Limb (tissue), 2 donors: Measurements from ENCODE around the gene TMCC2.

Experiments used
- DNase-seq, 2 donors: peaks; one replicate each; pipeline ENCODE4 v3.0.0-alpha.2; 2016; ENCODE audit errors: extremely low spot score in 2 of 2

TMCC2 gene

DNA sequence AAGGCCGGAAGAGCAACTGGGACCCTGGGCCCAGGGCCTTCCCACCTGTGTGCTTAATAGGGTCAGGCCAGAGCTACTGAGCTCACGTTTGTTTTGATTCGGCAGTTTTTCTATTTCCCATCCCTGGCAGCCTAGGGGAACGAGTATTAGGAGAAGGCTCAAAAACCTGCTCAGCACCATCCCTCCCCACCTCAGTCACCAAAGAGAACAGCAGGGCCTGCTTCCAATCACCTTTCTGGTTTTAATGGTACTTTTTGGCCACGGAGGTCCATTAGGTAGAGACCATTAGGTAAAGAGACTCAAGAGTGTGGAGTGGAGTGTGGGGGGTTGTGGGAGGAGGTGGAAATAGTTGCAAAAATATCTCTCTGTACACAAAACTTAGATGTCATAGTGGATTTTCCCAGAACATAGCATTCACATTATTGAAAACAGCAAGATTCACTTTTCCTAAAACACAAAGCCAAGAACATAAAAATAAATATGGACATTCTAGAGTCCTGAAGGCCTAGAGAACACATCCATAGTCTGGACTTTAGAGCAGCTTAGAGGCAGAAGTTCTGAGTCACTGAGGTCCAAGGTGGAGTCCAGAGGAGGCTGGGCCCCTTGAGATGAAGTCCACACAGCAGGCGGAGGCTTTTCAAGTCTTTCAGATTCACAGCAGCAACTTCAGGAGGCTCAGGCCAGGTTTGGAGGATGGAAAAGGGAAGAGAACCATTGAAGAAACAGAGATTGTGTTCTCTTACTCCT is 74.3 kb downstream of the TMCC2 start:
- no peak for DNase-seq

DNA sequence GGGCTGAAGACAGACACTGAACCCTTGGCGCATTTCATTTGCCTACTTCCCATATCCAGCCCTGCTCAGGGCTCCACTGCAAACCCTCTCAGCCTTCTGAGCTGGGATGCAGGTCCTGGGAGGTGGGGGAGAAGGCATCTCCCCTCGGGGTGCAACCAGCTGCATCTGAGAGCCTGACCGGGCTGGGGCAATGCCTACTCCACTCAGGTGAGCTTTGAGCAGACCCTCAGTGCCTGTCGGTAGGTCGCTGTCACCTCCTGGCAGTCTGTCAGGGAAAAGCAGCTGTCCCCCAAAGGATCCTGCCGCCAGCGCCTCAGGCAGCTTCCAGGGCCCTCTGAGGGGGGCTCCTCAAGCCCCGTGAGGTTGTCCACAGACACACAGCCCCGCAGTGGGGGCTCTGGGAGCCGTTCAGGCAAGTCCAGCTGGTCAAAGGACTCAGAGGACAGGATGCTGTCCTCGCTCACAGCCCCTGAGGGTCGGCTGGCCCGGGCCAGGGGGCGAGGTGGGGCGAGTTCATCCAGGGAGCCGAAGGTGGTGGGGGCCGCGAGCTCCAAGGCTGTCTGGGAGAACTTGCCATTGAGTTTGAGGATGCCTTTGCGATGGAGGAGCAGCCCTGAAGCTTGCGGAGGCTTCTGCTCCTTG is 75.6 kb downstream of the TMCC2 start:
- DNase-seq = no peak

DNA sequence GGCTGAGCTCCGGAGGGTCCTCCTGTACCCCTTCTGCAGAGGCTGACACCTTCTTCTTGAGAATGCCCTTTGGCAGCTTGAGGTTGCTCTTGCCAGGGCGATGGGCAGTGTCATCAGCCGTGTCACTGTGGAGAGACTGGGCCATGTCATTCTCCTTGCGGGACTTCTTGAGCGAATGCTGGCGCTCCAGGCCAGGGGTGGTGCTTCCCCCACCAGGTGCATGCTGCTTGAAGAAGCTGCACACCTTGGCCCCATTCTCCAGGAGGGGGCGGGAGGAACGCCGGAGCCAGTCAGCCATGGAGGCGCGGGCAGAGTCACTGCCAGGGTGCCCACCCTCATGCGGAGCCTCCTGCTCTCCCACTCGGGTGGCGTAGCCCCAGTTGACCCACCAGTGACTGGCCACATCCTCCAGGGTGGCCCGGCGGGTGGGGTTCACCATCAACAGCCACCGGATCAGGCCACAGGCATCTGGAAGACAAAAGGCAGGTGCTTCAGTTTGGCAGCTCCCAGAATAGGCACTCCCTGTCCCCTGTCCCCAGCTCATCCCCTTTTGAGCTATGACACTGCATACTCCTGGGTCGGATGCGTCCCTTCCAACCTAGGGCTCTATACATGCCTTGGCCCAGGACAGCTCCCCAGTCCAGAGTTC is 76.4 kb downstream of the TMCC2 start:
- DNase-seq = no peak

DNA sequence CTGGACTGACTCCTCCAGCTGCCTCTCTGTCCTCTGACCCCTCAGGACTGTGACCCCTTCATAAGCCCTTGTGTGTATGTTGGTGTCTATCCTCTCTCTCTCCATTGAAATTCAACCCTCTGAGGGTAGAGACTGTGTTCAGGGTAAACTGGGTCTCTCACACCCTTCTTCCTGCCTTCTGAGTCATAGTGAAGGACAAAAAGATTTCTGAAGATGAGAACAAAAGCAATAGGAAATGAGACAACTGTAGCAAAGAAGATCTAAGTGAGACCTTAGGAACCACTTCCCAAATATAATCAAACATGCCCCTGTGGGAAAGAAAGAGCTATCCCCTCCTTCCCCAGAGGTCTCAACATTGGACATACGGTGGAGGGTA is 76.9 kb downstream of the TMCC2 start:
- DNase-seq = no peak

DNA sequence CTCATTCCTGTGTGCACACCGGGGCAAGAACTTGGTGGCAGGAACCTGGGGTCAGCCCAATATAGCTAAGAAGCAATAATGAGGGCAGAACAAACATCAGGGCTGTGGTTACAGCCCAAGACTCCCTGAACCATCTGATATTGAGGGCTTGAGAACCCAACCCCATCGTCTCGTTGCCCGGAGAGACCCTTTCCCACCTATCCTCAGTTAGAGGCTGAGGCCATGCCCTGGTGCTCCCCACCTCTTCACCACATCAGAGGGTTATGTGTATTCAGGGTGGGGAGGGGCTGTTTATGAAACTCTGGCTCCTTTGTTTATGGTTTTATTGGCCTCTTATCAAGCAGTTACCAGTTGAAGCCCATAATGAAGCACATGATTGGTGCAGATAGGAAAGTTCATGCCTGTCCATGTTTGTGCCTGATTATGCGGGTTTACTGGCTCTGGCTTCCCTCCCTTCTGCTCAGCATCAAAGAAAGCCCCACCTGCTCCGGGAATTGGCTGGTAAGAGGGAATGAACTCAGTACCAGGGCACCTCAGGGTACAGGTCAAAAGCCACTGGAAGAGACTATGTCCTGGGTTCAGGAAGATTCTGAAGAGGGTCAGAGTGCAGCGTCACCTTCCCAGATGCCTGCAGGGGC is 79.3 kb downstream of the TMCC2 start:
- DNase-seq = no peak

DNA sequence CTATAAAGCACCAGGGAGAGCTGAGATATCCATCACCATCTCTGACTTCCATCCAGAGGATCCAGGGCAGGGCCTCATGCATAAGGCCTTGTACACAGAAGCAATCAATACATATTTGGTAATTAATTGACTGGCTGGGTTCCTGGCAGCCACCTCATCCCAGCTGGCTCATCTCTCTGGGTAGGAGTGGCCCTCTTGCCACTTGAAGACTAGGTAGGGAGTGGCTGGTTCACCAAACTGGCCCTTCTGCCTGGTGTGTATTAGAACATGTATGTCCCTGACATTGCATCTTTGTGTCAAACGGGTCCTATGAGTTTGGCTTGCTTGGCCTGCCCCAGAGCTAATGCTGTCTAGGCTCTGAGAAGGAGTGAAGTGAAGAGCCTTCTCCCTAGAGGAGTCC is 82.0 kb downstream of the TMCC2 start:
- DNase-seq = no peak

DNA sequence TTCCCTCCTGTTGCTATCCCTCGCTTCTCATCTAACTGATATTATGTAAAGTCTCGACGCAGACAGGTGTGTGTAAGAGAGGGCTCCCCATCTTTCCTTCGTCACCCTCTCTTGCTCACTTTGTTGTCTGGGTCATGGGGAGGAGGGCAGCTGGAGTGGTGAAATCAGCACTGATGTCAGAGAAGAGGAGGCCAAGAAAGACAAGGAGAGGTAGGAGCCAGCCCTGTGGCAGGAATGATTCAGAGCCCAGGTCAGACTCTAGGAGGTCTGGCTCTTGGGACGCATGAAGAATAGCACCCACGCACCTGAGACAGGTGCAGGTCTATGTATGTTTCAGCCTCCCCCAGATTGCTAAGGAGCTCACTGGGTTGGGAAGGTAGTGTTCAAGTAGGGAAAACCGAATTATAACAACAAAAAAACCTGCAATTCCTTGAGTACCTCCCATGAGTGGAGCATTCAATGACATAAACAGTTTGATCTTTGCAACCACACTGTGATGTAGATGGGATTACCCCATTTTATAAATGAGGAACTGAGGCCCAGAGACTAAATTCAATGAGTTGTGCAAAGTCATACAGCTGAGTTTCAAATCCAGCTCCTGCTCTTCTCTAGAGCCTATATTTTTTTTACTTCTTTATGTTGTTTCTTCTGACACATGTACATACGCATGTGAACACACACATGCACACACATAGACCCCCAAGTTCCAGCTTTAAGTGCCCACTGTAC is 83.4 kb downstream of the TMCC2 start:
- no peak for DNase-seq

DNA sequence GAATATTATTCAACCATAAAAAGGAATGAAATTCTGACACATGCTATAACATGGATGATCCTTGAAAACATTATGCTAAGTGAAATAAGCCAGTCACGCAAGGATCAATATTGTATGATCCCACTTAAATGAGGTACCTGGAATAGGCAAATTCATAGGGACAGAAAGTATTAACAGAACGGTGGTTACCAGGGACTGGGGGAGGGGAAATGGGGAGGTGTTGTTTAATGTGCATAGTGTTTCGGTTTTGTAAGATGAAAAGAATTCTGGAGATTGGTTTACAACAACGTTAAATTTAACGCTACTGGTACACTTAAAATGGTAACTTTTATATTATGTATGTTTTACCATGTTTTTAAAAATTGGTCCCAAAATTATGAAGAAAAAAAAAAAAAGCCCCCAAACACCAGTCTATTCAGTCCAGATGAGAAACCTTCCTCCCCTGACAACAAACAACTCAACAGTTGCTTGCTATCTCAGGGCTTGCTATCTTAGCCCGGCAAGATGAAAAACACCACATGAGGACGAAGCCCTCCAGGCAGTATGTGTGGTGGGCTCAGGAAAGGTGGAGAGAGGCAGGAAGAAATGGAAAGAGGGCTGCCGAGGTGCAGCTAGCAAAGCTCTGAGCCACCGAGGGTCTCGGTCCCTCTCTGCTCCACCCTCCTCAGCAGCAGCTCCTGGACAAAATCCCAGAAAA is 85.3 kb downstream of the TMCC2 start:
- DNase-seq = no peak

DNA sequence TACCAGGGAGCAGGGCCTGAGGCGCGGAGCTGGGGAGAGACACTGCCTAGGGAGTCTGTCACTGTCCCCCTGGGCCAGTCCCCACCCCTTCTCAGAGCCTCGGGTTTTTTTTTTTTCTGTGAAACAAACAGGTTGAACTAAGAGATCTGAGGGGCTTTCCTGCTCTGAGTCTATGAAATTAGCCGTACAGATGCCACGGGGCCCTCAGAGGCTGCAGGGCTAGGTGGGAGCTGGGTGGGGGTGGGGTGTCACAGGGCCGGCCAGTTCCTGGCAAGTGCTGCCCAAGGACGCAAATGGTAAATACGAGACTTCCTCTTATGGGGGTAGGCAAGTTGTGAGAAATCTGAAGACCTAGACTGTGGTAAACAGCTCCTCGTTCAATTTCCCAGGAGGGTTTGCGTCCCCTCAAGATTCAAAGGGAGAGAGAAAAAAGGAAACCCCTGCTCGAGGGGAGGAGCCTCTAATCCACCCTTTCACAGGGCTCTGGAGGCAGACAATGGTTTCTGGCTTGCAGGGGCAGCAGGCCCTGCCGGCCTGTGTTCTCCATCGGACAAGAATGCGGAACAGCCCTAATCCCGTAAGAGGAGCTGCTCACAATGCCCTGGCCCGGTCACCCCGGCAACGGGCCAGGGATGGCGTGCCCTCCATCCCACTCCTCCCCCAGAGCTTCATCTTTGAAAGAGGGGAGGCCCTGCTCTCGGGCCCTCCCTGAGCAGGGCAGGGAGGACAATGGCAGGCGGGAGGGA is 86.0 kb downstream of the TMCC2 start:
- peak; percentile 34 to 71 for DNase-seq

DNA sequence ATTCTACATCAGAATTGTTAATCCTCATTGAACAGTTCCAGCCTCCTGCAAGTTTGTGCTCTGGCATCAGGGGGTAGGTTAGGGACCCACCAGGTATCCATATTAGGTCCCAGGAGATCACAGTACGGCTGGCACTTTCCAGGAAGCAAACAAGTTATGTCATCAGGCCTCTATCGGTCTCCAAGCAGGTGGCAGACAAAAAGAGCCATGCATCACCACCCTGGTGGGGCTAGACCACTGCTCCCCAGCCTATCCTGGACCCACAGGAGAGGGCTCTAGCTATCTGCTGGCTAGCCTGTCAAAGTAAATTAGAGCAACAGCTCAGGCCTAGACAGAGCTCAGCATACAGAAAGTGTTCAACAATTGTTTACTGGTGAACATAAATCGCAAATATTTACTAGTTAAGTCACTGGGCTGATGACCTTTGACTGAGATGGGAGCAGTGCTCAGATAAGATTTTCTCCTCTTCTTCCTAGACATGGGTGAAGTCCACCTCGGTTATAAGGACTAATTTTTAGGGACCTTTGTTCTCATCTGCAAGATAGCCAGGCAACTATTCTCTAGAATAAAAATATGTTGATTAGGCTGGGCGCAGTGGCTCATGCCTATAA is 87.4 kb downstream of the TMCC2 start:
- no peak for DNase-seq

DNA sequence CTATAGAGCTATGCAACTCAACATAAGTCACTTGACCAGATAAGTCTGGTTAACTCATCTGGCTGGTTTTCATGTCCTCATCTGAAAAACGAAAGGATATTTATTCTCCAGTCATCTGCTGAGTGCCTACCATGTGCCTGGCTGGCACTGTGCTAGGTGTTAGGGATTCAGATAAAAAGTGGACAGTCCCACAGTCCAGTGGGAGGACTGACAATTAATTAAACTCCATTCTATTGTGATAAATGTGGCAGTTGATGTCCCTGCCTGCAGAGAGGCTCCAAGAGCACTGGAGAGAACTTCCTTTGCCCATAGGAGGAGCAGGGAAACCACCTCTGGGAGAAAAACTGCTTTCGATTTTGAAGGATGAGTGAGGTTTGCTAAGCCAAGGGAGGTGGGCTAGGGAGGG is 88.4 kb downstream of the TMCC2 start:
- DNase-seq = no peak

DNA sequence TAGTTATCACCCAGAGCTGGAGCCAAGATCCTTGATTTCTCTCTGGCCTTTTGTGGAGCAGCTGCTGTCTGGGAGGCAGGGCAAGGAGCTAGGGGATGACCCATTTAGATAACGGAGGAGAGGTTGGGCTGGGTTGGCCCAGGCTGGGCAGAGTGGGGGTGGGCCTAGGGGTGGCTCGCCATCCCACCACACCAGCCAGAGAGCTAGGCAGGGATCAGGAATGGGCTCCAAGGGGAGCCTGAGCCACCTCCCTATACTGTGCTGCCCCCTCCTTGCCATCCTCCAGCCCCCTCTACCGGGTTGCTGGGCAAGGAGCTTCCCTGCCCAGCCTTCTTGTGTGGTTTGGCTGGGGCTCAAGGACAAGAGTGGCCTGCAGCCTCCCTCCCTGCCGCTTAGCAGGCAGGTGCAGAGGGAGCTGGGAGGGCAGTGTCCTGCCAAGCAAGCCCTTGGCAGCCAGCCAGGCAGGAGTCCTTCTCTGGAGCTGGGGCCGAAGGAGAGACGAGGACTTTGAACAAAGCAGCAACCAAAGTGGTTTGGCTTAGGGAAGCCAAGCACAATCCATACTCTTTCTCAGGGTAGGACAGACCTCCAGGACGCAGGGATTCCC is 89.7 kb downstream of the TMCC2 start:
- DNase-seq = peak in 1 of 2 donors; percentile 60

DNA sequence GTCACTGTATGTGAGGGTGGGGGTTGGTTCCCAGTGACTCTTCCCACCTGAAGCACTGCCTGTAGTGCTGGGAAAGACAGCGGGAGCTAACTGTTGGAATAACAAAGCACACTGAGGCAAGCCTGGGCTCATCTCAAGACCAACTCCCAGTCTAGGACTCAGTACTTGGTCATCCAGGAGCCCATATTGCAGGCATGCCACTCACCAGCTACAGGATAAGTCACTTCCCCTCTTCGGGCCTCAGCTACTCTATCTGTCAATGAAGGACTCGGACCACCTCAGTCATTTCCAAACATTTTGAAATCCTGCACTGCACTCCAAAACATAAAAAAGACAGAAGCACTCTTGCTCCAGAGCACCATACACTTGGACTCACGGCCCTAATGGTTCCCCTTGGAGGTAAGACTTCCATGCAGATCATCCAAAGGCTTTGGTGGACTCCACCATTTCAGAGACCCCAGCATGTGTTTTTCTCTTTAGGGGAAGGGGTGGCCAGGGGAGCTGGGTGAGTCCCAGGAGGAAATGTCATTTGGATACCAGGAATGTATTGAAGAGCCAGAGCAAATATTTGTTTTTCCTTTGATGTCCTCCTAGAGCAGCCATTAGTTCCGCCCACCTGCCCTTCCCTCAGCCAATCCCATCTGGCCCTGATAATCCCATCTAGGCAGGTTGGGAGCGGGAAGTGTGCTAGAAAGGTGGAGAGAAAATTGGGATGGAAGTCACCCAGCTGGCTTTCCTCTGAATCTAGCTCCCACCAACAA is 90.7 kb downstream of the TMCC2 start:
- DNase-seq = no peak

DNA sequence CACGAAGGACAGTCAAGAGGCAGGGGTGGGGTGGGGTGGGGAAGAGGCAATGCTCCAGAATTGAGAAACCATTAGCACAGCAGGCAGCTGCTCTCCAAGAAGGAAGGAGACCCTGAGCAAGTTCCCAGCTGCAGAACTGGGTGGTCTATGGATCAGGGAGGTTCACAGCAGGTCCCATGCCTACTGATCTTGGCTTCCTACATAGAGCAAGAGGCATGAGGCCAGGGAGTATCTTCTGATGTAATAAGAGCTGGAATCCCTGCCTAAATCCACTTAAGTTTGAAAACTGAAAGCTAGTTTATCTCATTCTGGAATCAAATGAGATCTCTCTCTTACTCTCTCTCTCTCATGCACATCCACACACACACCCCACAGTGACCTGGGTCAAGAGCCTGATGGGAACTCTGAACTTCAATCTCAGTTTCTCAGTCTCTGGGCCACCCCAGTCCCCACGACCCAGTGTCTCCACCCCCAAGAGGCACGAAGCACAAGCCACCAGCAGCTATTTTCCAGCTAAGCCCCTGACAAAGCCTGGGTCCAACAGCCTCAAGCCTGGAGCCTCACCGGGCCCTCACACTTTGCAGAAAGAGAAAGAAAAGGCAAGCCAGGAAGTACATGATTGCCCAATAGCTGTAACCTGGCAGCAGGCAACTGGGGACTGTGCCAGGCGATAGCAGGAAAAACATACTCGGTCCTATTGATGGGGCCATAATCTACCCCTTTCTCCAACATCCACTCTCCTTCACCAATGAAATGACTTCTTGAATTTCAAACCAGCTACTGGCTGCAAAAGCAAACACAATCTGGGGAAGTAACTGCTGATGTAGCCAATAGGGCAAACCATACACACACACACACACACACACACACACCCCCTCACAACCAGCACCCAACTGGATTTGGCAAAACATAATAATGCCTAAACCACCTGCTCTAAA is 91.6 kb downstream of the TMCC2 start:
- no peak for DNase-seq

DNA sequence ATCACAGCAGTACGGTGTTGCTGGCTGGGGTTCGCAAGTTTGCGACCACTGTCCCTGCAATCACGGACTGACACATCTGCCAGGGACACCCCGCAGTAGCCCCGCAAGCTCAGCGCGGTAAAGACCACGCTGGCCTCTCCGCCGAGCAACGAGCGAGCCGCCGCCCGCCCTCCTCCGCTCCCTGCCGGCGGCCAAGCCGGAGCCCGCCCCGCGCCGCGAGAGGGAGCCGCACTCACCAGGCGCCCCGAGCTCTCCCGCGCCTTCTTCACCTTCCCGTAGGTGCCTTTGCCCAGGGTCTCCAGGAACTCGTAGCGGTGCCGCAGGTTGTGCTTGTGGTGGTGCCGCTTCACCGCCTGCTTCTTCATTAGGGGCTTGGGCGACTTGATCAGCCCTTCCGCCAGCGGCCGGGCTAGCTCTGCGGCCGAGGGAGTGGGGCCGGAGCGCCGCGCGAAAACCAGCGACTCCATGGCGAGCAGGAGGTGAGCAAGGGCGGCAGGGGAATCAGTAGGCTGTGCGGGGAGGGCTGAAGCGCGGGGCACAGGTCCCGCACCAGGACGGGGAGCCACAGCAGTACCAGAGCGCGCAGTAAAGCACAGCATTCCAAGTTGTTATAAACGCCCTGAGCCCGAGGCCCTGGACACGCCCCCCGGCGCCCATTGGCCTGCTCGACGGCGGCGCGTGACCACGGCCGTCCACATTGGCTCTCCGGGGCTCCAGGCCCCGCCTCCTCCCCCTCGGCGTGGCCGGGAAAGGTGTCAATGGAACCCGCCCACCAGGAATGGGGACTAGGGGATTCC is 93.6 kb downstream of the TMCC2 start, which contains the start of gene NUAK2:
Gene NUAK2 (minus strand): TSS at position 584 of the 797 bp plus-strand sequence. CDS start 117 bp downstream, at position 467.
- DNase-seq = peak; percentile 75 to 91

DNA sequence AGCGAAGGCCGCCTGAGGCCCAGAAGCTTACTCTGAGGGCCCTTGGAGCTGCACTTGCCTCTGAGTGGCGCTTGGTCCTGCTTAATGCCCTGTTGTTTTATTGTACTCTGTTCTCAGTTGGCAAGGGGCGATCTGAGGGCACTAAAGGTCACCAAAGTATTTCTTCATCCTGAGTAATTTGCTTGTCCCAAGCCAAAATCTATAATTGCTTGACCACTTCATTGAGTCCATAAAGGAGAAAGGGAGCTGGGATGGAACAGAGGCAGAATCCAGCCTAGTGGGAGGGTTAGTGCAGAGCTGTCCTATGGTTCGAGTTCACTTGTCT is 94.2 kb downstream of the TMCC2 start:
- DNase-seq = no peak
